ENCODE results near the gene ACP3.

DNA sequence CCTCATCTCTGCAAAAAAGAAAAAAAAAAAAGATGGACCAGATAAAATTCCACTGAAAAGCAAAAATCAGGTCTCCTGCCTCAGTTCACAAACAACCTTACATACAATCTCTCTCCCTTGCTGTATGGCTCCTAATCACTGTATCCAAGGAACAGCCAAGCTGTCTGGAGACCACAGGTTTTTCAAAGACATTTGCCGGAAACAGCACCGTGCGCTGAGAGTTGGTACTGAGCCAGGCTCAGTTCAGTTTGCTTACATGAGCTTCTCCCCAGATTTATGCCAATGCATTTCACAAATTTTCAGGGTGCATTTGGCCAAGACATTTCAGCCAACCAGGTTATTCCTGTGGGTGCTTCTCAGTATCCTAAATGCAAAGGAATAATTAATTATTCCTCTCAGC, 4.1 kb downstream of the ACP3 start:
- TF ChIP-seq EZH2 (IDR thresholded peaks at IDR 0.05; ENCODE audit: borderline replicate concordance) = no peak
- TF ChIP-seq, protein P1, sequence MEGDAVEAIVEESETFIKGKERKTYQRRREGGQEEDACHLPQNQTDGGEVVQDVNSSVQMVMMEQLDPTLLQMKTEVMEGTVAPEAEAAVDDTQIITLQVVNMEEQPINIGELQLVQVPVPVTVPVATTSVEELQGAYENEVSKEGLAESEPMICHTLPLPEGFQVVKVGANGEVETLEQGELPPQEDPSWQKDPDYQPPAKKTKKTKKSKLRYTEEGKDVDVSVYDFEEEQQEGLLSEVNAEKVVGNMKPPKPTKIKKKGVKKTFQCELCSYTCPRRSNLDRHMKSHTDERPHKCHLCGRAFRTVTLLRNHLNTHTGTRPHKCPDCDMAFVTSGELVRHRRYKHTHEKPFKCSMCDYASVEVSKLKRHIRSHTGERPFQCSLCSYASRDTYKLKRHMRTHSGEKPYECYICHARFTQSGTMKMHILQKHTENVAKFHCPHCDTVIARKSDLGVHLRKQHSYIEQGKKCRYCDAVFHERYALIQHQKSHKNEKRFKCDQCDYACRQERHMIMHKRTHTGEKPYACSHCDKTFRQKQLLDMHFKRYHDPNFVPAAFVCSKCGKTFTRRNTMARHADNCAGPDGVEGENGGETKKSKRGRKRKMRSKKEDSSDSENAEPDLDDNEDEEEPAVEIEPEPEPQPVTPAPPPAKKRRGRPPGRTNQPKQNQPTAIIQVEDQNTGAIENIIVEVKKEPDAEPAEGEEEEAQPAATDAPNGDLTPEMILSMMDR (IDR thresholded peaks at IDR 0.05; ENCODE audit: poor library complexity) = no peak
- no peak for TF ChIP-seq EZH2phosphoT487 (IDR thresholded peaks at IDR 0.05; ENCODE audit: low read depth, severe bottlenecking, unreplicated experiment)

Measured in hepatocyte (in vitro differentiated cells).